Mucosa of descending colon (tissue), 3 donors: ENCODE measurements around the gene NLK. TPM values are rescaled to one million over a fixed set of nuclear protein-coding genes. Genes with fewer than 3 reads are reported as not detected.
"Not testable (repeated sequence)": the region's sequence is repeated elsewhere in the genome, so short reads cannot be mapped to it uniquely, and the experiment has no call there.

Source experiments
- ATAC-seq: fragments of 200-7000 bp; cut with Tn5 transposase; one replicate; pipeline ENCODE4 v1.9.1; 2020; ENCODE audit warnings: mild to moderate bottlenecking, moderate library complexity
- DNase-seq, 3 donors: peaks; one replicate each; pipeline ENCODE4 v3.0.0-alpha.2; 2020
- H3K36me3 ChIP-seq: fragments of 200-600 bp; one replicate; pipeline ENCODE4 v1.8.0; 2021; ENCODE audit warnings: low read depth, mild to moderate bottlenecking
- H3K4me1 ChIP-seq: fragments of 200-600 bp; one replicate; pipeline ENCODE4 v1.8.0; 2021; ENCODE audit warnings: low read depth, mild to moderate bottlenecking
- H3K4me3 ChIP-seq: fragments of 200-600 bp; one replicate; pipeline ENCODE4 v1.8.0; 2021; ENCODE audit warnings: mild to moderate bottlenecking
- H3K9me3 ChIP-seq: fragments of 200-600 bp; one replicate; pipeline ENCODE4 v1.8.0; 2021; ENCODE audit warnings: mild to moderate bottlenecking
- intact Hi-C, 2 donors: fragments of 100-400 bp; cut with DNase I in 1 of 2; cut with micrococcal nuclease in 1 of 2; formaldehyde crosslinking; loops; one replicate each; pipeline versions ENCODE4 v1.11.0 to v1.11.1; 2022; cut with DNase I, micrococcal nuclease
- total RNA-seq, 3 donors: library from RNA; stranded (reverse); fragmentation: NEBNext Ultra II Directional in 2 of 3; extraction: Animal tissue kit (Norgen Biotek cat#: 25700) in 2 of 3; gene quantifications; one replicate each; pipeline versions ENCODE4 v1.2.1 to v1.2.4, GENCODE V29; 2021 to 2023
- TF ChIP-seq, protein P1 (sequence below): fragments of 200-600 bp; IDR thresholded peaks from one replicate; pipeline ENCODE4 v1.8.0; 2022; ENCODE audit warnings: antibody characterized with exemption, mild to moderate bottlenecking
- donor health status: DM: no; HTN: no; CAD: no; lungs with moderate emphysema.
- donor health status: DM: no; HTN: no; CAD: no.
- donor health status: DM: no; HTN: yes; CAD: no.

The NLK gene
- total RNA-seq, 3 donors from 2014 or later, result 20.4 to 24.1 (median 21.0) TPM

DNA sequence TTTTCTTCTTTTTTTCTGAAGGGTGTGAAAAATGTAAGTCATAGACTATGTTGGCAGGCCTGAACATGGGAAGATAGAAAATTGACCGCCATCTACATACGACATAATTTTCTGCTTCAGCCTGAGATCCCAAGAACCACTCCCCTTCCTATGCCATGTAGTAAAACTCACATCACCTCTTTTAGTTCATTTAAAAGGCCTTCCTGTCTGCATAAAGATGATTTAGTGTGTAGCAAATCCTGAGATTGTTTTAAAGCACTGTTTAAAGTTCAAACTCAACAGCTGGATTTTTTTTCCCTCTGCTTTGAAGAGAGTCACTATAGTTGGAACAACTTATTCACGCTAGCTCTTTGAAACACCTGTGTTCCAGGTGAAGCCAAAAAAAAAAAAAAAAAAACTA lies 101.5 kb downstream of the NLK start:
- intact Hi-C loops, result no loop called here
- TF ChIP-seq, protein P1, sequence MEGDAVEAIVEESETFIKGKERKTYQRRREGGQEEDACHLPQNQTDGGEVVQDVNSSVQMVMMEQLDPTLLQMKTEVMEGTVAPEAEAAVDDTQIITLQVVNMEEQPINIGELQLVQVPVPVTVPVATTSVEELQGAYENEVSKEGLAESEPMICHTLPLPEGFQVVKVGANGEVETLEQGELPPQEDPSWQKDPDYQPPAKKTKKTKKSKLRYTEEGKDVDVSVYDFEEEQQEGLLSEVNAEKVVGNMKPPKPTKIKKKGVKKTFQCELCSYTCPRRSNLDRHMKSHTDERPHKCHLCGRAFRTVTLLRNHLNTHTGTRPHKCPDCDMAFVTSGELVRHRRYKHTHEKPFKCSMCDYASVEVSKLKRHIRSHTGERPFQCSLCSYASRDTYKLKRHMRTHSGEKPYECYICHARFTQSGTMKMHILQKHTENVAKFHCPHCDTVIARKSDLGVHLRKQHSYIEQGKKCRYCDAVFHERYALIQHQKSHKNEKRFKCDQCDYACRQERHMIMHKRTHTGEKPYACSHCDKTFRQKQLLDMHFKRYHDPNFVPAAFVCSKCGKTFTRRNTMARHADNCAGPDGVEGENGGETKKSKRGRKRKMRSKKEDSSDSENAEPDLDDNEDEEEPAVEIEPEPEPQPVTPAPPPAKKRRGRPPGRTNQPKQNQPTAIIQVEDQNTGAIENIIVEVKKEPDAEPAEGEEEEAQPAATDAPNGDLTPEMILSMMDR, result no peak
- peak; percentile 59 for ATAC-seq

DNA sequence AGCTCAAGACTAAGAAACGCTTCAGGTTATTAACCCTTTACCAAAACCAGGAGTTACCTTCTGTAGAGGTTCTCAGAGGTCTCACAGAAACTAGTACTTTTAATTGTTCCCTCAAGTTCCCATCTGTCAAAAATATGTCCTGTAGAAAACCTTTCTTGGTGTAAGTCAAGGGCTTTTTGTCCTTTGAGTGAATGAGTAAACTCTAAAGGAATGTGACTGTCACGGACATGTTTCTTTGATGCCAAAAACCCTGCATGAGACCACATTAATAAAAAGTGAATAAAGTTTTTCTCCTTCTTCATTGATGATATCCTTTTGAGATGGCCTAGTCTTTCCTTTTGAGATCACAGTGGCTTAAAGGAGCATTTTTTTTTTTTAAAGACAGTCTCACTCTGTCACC lies 102.9 kb downstream of the NLK start:
- intact Hi-C loops, result no loop called here
- H3K36me3 ChIP-seq, result no peaks in the 10 kb centered on the region
- no peaks in the 10 kb centered on the region for H3K4me1 ChIP-seq
- no peaks in the 10 kb centered on the region for H3K9me3 ChIP-seq
- DNase-seq (no peak), ATAC-seq (no peak)
- TF ChIP-seq, protein P1, result no peak
- H3K4me3 ChIP-seq, result no peak overlapping the region

More for the DNA sequence above, 101.5 kb downstream of the NLK start:
- Histone ChIP-seq H3K4me1 (no peaks in the 10 kb centered on the region), H3K9me3 (no peaks in the 10 kb centered on the region), H3K4me3 (no peak overlapping the region), H3K36me3 (no peaks in the 10 kb centered on the region)
- no peak for DNase-seq

DNA sequence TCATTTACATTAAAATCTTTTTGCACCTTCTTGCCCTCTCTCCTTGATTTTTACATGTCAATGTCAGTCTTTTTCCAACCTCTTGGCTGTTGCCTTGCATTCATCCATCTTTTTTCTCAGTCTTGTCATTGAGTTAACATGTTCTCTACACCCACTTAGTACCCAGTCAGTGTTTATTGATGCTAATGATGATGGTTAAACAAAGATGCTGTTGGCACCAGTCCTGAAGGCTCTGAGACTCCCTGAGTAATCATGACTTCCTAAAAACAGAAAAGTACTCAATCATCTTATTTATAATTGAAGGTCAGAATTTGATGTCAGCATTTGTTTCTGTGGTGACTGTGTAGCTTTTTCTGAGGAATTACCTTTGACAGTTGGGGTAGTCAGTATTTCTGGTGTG lies 104.5 kb downstream of the NLK start:
- Histone ChIP-seq H3K4me1 (no peaks in the 10 kb centered on the region), H3K36me3 (no peaks in the 10 kb centered on the region), H3K4me3 (no peak overlapping the region), H3K9me3 (no peaks in the 10 kb centered on the region)
- intact Hi-C loops, result no loop called here
- DNase-seq (no peak), ATAC-seq (no peak)
- TF ChIP-seq, protein P1, result no peak

DNA sequence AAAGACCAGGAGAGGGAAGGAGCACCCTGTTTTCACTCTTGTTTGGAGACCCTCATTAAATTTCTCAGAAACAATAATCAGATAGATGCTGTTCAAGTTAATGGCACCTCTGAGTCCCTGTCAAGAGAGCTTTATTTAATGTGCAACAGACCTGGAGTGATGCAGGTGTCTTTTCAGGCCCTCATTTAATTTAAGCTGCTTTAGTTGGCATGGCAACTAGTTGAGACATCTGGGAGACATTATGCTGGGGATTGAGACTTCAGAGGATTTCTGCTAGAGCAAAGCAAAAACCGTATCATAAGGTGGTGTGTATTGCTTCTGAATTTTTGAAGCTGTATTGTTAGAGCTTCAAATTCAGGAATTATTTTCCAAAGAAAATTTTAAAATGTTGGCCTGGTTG lies 108.5 kb downstream of the NLK start:
- ATAC-seq (no peak), DNase-seq (no peak)
- peaks cover 3% of the 10 kb centered on the region for H3K4me1 ChIP-seq
- no peaks in the 10 kb centered on the region for H3K36me3 ChIP-seq
- intact Hi-C loops, result no loop called here
- TF ChIP-seq, protein P1, result no peak
- H3K4me3 ChIP-seq, result no peak overlapping the region
- H3K9me3 ChIP-seq, result no peaks in the 10 kb centered on the region

DNA sequence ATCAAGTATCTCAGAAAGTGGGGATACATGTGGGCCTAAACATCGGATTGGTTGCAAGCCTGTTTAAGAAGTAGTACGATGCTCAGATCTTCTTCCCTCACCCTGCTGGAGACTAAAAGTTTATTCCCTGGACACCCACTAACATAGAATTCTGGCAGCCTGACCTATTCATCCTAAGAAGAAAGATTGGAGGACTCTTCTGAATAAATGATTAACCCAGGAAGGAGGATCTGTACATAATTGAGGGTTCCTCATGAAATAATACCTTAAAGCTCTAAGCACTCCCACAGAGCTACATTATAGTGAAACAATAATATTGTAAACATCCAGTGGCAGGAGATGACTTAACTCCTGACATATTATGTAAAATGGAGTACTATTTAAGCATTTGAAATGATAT lies 111.7 kb downstream of the NLK start:
- TF ChIP-seq, protein P1, result no peak
- Histone ChIP-seq H3K36me3 (no peaks in the 10 kb centered on the region), H3K4me3 (no peak overlapping the region), H3K9me3 (no peaks in the 10 kb centered on the region), H3K4me1 (peaks cover 3% of the 10 kb centered on the region)
- no peak for ATAC-seq
- DNase-seq, result no peak
- intact Hi-C loops, result no loop called here

DNA sequence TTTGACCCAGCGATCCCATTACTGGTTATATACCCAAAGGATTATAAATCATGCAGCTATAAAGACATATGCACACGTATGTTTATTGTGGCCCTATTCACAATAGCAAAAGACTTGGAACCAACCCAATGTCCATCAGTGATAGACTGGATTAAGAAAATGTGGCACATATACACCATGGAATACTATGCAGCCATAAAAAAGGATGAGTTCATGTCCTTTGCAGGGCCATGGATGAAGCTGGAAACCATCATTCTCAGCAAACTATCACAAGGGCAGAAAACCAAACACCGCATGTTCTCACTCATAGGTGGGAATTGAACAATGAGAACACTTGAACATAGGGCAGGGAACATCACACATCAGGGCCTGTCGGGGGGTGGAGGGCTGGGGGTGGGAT lies 112.9 kb downstream of the NLK start:
- H3K4me3 ChIP-seq, H3K36me3 ChIP-seq, H3K9me3 ChIP-seq, intact Hi-C loops, ATAC-seq, DNase-seq, H3K4me1 ChIP-seq: not testable (repeated sequence)
